Right renal pelvis (tissue), 4 donors: Measurements from ENCODE around the gene AEBP1. TPM values are rescaled to one million over a fixed set of nuclear protein-coding genes. Genes with fewer than 3 reads are reported as not detected.

Experiments used
- DNase-seq, 4 donors: peaks; one replicate each; pipeline ENCODE4 v3.0.0-alpha.2; 2013; ENCODE audit warnings: low read depth in 4 of 4, low spot score in 3 of 4, missing footprints in 1 of 4
- polyA plus RNA-seq, 4 donors: library from polyadenylated mRNA; unstranded; fragments of 120-200 nt; gene quantifications; one replicate each; pipeline ENCODE4 v1.2.1, GENCODE V29; 2013; ENCODE audit not compliant: insufficient read length in 4 of 4

Gene AEBP1
- polyA plus RNA-seq, 4 donors: 55.4 to 75.0 (median 67.7) TPM

DNA sequence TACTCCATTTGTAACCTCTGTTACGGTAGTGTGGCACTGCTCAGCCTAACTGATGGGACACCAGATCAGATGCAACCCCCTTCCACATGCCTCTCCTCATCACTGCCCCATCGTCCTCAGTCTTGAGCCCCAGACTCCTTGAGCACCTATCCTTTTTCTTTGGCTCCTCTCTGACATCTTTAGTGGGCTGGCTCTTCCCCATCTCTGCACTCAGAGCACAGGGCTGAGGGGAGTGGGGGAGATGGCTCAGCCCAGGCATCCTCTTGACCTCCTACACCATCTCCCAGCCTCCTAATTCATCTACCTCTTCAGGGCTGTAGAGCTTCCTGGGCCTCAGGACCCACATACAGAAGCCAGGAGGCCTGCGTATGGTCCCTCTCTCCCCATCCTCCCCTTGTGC, 20.3 kb upstream of the AEBP1 start:
- DNase-seq: no peak

DNA sequence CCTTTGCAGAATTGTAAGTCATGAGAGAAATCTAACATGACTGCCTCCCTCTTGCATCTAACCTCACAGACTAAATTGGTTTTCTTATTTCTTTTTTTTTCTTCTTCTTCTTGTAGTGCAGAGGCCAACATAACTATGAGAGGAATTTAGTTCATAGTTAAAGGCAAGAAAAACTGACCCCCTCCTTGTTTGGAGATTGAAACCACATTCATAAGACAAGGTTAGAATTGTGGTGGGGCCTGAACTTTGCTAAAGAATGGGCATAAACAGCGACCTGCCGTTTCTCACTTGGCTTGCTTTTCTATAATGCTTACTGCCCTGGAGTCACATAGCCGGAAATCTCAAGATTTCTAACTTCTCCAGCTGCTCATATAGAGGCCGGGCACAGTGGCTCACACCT, 19.4 kb upstream of the AEBP1 start:
- no peak for DNase-seq

DNA sequence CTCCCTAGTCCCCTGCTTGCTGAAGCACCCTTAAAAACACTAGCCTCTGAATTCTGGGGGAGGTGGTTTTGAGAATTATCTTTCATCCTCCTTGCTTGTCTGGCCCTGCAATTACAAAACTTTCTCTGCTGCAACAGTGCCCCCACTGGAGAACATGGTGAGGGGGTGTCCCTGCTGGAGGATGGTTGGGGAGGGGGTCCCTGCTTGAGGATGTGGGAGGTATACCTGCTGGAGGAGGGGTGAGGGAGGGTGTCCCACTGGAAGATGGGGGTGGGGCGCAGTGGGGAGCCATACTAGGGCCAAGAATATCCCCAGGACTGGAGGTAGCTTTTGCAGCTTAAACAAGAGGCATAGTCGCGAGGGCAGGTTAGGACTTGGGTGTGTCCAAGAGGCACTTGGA, 18.6 kb upstream of the AEBP1 start:
- no peak for DNase-seq

DNA sequence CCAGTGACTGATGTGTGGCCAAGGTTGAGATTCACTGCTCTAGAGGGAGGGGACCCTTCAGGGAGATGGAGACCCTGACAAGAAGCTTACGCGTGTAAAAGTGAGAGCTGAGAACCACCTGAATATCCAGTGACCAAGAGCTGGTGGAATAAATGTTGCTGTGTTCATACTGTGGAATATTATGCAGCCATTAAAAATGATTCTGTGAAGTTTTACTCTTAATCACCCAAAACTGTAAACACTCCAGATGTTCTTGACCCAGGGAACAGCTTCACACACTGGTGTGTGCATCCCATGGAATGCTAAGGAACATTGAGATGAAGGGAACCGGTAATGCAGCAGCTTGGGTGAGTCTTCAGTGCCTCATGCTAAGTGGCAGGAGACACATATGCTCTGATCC, 17.5 kb upstream of the AEBP1 start:
- no peak for DNase-seq

DNA sequence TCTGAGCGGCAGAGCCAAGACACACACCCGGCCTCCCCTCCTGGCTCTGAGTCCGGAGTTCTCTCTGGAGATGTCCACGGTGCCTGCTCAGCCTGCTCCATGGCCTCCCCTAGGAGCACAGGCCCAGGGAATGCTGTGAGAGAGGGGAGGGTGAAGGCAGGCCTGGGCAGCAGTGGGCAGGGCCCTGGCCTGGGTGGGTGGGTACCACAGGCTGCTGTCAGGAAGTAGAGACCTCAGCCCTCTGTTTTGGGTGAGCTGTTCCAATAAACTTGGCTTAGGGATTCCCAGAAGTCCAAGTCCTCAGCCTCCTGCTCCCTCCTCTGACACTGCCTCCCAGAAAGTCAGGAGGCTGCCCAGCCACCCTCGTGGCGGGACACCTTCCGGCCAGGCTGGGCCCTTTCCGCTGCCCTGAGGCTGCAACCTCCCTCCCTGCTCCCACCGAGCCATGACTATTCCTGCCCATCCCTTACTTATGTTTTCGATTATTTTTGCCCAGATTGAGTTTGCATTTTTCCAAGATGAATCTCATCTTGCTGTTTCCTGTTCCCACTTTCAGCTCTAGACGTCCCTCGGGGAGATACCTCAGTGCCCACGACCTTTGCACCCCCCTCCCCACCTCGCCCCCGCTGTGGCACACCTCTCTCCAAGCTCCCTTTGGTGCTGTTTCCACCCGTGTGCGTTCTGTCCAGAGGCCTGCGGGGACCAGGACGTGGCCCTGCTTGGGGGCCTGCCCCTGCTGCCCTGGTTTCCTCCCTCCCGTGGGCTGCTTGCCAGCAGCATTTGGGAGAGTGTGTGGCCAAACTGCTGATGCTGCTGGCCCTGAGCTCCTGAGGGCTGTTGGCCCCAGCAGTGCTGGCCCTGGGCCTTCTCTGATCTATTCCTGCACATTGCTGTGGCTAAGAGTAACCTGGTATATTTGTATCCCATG, 16.0 kb upstream of the AEBP1 start:
- DNase-seq: no peak

DNA sequence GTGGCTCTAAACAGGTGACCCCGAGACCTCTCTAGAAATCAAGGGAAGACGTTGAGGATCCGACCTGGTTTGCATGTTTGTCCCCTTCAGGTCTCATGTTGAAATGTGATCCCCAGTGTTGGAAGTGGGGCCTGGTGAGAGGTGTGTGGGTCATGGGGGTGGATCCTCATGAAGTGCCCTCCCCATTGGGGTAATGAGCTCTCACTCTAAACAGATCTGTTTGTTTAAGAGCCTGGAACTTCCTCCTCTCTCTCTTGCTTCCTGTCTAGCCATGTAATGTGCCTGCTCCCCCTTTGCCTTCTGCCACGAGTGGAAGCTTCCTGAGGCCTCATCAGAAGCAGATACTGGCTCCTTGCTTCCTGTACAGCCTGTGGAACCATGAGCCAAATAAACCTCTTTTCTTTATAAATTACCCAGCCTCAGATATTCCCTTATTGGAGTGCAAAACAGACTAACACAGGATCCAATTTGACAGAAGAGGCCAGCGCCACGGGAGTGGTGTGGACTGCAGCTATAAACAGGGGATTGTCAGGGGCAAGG, 11.0 kb upstream of the AEBP1 start:
- DNase-seq: no peak

DNA sequence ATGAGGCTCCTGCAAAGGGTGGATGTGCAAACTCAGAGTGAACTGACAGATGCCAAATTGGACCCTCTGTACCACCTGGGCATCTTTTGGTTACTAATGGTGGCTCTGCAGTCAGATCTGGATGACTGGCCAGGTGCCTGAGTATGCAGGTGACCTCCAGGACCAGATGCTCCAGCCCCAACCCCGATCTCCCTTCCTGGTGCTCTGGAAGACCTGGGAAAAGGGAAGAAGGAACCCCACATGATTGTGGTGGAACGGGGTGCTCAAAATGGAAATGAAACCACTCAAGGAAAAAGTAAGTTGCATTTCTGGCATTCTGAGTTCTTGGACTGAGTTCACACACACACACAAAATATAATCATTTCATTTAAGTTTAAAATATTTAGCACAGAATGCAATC, 9.8 kb upstream of the AEBP1 start:
- DNase-seq: no peak

DNA sequence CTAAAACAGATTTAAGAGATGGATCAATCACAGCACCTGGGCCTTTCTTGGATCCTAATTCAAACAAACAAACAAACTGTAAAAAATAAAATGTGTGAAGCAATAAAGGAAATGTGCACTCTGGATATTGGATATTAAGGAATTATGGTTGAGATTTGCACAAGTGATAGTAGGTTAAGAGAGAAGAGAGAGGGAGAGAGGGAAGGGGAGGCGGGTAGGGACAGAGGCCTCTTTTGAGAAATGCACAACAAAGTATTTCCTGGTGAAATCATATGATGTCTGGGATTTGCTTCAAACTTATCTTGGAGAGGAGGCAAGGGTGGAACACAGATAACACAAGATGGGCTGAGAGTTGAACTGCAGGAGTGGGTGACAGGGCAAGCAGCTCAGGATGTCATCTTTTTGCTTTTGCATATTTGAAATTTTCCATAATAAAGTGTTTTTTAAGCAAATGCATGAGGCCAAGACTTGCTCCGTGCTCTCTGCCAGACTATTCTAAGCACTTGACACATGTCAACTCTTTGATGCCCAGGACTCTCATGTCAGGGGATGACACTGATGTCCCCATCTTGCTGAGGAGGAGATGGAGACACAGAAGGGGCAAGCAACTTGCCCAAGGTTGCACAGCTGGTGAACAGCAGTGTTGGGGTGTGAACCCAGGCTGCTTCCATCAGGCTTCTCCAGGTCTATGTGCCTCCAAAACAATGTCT, 9.1 kb upstream of the AEBP1 start:
- DNase-seq: no peak

DNA sequence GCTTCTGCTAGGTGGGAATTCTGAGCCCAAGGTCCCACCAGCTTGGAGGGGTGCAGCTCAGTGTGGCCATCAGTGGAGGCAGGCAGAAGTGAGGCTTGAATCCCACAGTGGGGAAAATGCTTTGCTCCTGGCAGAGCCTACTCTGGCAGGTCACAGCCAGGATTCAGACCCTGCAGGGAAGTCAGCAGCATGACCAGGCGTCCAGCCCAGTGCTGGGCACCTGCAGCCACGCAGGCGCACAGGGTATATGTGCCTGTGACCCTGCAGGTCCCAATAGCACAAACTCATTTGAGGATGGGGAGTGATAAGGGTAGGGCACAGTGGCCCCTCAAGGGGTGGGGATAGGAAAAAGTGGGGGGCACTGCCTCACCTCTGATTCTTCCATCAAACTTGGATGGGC, 8.4 kb upstream of the AEBP1 start:
- no peak for DNase-seq

DNA sequence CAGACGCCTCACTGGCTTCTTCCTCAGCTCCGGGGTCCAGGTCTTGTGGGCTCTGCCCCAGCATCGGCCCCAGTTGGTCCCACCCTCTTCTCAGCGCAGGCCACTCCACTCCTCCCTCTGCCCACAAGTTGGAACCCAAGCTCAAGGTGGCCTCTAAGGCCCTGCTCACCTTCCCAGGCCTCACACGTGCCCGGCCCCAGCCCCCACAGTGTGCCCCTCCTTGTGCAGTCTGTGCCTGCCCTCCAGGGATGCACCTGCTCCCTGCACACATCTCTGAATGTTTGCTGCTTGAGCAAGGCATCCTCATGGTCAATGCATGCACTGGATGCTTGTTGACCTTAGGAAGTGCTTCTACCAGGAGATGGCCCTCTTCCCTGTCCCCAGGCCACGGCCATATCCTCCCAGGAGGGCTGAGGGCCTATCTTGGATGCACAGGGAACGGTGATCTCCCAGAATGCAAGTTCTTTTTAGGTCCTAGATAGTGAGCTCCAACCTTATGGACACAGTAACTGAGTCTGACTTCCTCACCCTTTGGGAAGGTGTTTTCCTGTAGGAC, 7.7 kb upstream of the AEBP1 start:
- no peak for DNase-seq

DNA sequence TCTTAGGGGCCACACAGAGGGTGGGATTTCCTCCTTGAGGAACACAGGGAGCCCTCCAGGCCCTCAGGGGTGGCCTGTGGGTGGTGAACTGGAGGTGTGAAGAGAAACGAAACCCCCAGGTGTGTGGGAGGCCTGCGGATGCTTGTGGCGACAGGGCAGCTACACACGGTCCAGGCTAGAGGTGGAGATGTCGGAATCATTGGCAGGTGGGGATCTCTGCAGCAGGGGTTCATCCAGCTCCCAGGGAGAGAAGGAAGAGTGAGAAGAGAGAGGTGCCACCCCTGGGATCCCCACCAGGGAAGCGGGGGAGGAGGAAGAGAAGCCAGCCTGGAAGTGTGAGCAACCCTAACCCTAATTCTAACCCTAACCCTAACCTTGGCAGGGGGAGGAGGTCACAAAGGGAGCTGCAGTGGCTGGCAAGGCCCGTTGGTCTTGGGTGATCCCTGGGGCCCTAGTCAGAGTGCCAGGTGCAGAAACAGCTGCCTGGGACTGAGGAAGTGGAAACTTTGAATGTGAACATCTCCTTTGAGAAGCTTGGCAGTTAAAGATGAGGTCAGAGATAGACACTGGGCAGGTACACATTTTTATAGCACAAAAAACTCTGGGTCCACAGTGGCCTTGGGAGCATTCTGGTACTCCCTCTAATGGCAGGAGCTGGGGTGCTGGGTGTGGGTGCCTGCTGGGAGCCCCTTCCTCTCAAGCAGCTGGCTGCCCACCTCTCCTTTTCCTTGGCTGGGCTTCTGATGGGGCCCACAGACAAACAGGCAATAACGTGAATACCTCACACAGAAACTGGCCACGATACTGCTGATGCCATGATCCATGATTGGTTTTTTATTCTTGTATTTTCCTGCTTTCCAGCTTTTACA, 6.8 kb upstream of the AEBP1 start:
- DNase-seq: no peak

DNA sequence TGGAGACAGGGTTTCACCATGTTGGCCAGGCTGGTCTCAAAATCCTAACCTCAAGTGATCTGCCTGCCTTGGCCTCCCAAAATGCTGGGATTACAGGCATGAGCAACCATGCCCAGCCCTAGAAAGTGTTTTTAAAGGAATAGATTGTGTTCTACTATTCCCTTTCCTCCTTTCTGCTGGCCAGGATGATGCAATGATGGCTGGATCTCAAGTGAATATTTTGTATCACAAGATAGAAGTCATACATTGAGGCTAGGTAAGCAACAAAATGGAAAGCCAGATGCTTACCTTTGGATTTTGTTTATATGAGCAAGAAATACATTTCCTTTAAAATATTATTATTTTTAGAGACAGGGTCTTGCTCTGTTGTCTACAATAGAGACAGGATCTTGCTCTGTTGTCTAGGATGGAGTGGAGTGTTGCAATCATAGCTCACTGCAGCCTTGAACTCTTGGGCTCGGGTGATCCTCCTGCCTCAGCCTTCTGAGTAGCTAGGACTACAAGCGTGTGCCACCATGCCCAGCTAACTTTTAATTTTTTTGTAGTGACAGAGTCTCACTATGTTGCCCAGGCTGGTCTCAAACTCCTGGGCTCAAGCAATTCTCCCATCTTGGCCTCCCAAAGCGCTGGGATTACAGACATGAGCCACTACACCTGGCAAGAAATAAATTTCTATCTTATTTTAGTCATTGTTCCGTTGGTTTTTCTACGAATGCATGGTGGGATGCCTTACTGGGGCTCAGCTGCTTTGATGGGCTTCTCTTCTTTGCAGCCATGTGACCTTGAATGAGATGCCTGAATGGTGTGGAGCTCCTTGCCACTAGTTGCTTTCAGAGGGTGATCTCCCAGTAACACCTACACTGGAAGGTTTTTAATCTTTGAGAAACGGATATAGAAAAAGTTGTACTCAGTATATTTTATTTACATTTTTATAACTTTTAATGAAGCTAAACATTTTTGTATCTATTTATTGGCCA, 5.8 kb upstream of the AEBP1 start:
- no peak for DNase-seq

DNA sequence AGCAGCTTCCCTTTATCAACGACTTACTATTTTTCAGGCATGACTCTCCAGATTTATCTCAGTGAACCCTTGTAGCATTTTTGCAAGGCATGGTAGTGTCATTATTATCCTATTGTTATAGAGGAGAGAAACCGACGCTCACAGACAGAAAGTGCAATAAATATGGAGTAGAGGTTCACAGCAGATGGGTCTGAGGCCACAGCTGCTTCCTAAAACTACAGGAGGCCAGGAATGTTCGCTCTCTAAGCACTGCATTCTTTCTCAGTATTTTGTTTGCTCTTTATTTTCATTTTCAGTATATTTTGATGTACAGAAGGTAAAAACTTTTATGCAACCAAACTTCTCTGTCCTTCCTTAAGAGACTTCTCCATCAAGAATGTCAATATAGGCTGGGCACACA, 4.5 kb upstream of the AEBP1 start:
- DNase-seq: no peak

DNA sequence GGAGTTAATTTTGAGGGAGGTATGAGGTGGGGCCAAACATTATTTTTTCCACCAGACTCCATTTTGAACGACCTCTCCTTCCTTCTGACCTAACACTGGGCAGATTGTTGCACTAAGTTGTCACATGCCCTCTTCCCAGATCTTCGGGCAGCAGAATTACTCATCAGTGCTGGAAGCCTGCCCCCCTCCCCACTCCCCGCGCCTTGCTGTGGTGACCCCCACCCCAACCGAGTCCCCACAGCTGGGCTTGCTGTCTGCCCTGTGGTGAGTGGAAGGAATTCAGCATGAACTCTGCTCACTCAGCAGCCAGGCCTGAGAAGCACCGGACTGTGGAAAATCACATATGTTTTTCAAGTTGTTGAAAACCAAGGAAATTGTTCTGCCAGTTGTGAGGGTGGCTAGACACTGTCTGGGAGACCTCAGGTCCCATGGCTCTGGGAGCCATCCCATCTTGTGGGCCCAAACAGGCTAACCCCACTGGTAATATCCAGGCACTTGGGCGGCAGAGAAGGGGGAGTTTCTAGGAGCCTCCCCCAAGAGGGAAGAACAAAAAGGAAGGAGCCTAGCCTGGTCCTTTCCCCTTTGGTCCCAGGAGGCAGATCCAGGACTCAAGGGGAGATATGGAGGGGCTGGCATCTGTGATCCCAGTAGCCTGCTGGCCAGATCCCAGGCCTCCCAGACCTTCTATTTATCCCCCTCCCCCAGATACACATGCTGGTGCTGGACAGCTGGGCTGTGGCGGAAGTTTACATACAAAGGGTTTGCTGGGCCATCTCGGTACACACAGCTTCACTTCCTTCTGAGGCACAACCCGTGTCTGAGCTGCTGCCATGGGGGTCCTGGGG, 3.5 kb upstream of the AEBP1 start:
- DNase-seq: no peak

DNA sequence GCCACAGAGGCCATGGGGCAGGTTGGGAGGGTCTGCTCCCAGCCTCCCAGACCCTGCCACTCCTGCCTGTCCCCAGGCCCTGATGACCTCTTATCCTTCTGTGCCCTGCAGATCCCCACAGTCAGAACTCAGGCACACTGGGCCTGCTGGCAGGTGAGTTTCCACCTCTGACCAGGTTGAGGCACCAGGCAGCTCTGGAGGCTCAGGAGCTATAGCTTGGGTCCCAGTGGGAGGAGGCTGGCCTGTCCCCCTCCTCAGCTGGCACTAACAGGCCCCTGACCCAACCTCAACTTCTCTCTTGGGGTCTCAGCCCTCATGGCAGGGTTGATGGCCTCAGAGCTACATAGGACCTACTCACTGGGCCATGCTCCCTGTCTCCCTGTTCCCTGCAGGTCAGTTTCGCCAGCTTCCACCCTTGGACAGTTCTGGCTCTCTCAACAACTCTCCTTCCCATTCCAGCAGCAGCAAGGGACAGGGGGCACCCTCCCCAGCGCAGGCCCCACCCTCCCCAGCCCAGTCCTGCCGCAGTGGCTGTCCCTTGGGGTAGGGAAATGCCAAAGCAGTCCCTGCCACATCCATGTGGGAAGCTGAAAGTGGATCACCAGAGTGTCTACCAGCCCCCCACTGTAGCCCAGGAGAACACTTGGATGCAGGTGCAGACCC, 2.7 kb upstream of the AEBP1 start:
- no peak for DNase-seq

DNA sequence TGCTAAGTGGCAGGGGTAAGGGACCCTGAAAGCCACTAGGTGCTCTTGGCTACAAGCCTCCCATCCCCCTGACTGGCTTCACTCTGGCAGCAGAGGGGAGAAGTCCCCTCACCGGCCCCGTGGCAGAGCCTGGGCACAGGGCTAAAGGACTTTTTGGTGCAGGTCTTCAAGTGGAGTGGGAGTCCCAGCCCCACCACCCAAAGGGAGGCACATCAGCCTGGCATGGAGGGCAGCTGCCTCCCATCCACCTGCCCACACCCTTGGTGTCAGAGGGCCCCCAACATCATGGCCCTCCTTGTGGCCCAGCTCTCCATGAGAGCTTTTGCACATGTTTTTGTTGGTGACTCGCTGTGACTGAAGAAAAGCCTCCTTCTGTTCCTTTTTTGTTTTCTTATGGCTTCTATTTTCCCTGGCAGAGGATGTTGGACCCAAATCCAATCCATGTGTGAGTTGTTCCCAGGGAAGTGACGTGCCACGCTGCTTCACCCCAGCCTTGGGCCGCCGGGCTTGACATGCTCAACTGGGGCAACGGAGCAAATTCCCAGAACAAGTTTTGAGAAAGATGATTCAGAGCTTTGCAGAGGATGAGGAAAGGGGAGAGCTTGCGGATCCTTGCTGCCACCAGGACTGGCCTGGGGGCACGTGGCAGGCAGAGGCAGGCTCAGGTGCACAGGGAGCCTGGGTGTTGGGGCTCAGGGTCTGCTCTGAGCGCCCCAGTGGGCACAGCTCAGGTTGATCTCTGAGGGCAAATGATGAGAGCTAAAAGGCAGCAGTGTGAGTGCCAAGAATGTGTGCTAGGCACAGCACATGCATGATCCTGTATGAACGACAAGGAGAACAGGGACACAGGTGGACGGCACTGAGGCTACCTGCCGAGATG, 1.9 kb upstream of the AEBP1 start:
- no peak for DNase-seq
